Astrocyte (in vitro differentiated cells and primary cell): ENCODE data around the gene TTLL5.

Experiments
- EZH2 ChIP-seq: IDR thresholded peaks from 2 replicates; pipeline ENCODE4 v1.6.1; 2012; ENCODE audit warnings: mild to moderate bottlenecking, low read length, inconsistent platforms; ENCODE audit not compliant: insufficient read depth
- TF ChIP-seq, protein P1 (sequence below): IDR thresholded peaks from 2 replicates; pipeline ENCODE4 v1.5.1; 2011; ENCODE audit warnings: low read depth, mild to moderate bottlenecking, inconsistent platforms, low read length, moderate library complexity; ENCODE audit not compliant: insufficient read depth

DNA sequence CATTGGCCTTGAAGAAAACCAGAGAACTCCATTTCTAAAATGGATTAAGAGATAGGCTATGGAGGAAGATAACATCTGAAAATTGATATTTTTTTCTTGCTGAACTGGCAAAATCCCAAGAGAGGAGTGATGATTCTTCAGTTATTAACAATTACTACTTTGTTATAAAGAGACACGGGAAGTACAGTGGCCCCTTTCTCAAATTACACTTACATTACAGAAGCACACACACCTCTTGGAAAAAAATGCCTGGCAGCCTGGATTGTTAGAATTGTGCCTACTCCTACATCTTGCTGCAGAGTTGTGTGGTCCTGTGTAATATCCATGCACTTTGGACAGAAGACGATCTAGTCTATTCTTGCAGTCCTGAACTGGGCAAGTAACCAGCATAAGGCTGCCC is 249.0 kb downstream of the TTLL5 start:
- TF ChIP-seq, protein P1, sequence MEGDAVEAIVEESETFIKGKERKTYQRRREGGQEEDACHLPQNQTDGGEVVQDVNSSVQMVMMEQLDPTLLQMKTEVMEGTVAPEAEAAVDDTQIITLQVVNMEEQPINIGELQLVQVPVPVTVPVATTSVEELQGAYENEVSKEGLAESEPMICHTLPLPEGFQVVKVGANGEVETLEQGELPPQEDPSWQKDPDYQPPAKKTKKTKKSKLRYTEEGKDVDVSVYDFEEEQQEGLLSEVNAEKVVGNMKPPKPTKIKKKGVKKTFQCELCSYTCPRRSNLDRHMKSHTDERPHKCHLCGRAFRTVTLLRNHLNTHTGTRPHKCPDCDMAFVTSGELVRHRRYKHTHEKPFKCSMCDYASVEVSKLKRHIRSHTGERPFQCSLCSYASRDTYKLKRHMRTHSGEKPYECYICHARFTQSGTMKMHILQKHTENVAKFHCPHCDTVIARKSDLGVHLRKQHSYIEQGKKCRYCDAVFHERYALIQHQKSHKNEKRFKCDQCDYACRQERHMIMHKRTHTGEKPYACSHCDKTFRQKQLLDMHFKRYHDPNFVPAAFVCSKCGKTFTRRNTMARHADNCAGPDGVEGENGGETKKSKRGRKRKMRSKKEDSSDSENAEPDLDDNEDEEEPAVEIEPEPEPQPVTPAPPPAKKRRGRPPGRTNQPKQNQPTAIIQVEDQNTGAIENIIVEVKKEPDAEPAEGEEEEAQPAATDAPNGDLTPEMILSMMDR, result no peak
- TF ChIP-seq EZH2, result no peak
